ENCODE results near the gene CGB8.
A peak's percentile ranks its signal among the peaks of the same experiment; 100 is the strongest.
"Not testable (repeated sequence)": the region's sequence is repeated elsewhere in the genome, so short reads cannot be mapped to it uniquely, and the experiment has no call there.

The CGB8 gene

DNA sequence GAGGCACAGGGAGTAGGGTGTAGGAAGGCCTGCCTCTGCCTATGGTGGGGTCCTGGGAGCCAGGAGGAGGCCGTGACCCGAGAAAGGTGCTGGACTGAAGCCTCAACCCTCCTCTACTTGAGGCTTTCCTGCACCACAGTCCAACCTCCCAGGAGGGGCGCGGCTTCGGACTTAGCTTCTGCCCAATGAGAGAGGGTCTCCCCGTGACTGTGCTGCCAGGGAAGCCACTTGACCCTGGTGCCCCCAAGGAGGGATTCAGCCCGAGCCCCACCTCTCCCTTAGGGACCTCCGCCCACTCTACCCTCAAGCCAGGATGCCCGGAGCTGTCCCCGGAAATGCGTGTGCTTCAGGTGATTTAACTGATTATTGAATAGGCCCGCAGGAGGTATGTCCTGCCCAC lies at the start of gene CGB8:
Gene CGB8 (minus strand): TSS at position 101 of the 400 bp plus-strand sequence. CDS start 372 bp downstream, outside the sequence.
- not testable (repeated sequence) for DNase-seq

DNA sequence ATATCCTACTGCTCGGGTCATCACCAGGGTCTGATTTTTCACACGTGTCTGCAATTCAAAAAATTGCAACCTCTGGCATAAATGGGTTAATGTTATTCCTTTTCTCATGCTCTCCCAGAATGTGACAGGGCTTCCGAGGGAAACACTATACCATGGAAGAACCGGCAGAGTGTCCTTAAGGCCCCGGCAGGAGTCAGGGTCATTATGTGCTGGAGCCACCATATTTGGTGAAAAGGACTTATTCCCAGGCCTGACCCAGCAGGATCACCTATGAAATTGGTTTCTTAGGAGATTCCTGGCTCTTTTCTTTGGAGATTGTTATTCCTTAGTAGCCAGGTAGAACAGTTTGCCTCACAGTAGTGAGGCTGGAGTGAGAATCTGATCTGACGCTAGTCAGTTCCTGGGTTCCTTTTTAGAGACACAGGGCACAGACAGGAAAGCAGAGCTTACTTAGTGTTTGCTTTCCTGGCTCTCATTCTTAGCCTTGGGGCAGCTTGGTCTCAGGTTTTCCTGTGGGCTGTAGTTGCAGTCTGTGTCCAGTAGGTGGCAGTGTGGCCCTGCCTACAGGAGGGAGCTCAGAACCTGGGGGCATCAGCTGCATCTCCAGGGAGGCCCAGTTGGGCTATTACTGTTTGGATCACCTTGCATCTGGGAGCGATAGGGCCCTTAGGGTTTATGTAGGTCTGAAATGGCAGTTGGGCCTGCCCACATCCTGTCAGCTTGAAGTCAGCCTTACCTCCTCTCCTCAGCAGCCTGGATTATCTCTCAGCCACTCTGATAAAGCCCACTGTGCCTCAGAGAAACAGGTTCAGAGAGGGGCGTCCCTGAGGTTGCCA lies 48.8 kb upstream of the CGB8 start:
- DNase-seq, result peak; percentile 80

DNA sequence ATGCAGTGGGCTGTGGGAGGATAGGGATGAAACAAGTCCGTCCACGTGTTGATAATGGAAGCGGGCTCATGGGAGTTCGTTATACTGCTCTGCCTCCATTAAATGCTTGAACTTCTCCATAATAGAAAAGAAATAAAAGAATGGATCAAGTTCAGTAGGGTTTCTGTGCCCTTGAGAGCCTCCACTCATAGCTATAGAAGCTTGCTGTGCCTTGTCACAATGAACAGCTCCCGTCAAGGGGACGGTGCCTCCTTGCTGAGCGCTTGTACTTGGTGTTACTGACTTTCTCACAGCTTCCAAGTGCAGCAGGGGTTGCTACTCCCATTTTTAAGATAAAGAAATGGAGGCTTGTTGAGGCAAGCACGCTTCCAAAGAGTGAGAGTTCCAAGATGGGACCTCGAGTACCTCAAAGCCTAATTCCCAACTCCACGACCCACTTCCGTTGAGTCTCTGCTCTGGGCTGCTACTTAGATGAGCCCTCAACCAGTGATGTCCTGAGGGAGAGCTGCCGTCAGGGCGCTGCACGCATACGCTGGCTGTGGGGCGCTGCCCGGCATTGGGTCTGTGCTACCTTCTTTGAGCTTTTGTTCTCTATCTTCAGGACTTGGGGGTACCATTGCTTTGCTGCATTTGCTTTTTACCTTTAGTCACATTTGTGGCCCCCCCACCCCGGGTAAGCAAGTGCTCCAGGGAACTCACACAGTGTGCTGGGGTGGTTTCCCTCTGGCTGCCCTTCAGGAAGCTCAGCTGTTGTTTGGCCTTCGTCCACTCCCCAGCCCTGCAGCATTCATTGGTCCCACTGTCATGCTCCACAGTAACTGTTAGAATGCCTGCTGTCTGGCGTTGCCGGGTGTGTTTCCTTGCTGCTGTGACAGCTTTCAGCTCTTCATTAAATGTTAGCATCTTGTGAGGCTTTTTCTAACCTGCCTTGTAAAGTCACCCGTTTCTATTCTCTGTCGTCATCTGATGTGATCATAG lies 45.9 kb upstream of the CGB8 start:
- DNase-seq, result no peak

DNA sequence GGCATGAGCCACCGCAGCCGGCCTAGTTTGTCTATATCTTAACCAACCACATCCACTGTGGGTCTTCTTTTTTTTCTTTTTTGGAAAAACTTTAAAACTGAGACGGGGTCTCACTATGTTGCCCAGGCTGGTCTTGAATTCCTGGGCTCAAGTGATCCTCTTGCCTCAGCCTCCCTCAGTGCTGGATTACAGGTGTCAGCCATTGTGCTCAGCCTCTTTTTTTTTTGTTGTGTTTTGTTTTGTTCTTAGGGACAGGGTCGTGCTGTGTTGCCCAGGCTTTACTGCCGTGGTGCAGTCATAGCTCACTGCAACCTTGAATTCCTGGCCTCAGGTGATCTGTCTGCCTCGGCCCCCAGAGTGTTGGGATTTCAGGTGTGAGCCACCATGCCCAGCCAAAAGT lies 43.8 kb upstream of the CGB8 start:
- no peak for DNase-seq

DNA sequence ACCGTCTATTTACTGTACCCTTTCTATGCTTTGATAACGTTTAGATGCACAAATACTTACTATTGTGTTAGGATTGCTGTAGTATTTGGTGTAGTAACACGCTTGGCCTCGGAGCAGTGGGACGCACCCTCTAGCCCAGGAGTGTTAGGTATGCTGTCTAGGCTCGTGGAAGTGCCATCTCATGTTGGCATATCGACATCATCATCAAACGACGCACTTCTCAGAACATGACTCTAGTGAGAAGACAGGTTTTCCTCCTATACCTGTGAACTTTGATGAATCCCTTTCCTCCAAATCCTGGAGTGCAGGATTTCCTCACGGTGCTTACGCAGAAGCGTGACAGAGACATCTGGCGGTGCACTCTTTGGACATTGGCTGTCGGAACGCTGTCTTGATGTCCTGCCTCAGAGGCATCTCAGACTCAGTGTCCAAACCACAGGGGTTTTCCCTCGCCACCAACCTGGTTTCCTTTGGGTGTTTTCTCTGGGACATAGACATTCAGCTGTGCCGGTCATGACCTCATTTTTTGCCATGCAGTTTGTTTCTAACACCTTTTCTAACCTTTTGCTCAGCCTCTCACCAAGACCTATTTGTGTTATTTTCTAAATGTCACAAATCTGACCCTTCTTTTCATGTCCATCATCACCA lies 42.6 kb upstream of the CGB8 start:
- DNase-seq, result peak; percentile 24

DNA sequence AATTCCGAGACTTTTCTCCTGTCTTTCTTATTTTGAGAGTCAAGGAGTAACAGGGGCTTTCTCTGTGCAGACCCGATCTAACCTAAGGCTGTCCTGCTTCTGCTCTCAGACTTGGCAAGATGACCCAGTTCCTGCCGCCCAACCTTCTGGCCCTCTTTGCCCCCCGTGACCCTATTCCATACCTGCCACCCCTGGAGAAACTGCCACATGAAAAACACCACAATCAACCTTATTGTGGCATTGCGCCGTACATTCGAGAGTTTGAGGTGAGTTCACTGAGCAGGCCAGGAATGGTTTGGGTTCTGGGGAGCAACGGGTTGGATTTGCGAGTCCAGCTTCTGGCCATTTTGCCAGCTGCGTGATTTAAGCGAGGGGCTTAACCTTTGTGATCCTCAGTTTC lies 37.4 kb upstream of the CGB8 start:
- DNase-seq, result no peak

DNA sequence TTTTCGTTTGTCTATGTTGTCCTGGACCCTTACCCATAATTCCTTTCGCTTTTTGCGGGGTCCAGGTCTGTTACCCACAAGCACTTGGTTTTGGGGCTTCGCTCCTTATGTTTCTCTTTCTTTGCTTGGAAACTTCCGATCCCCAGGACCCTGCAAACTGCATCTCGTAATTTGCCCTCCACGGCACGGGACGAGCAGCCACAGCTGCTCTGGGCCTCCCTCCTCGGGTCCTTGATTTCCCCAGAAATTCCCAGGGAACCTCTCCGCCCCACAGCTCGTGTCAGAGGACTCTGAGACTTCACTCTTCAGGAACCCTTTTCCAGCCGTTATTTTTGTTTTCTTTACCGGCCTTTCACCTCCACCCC lies 36.9 kb upstream of the CGB8 start:
- no peak for DNase-seq

DNA sequence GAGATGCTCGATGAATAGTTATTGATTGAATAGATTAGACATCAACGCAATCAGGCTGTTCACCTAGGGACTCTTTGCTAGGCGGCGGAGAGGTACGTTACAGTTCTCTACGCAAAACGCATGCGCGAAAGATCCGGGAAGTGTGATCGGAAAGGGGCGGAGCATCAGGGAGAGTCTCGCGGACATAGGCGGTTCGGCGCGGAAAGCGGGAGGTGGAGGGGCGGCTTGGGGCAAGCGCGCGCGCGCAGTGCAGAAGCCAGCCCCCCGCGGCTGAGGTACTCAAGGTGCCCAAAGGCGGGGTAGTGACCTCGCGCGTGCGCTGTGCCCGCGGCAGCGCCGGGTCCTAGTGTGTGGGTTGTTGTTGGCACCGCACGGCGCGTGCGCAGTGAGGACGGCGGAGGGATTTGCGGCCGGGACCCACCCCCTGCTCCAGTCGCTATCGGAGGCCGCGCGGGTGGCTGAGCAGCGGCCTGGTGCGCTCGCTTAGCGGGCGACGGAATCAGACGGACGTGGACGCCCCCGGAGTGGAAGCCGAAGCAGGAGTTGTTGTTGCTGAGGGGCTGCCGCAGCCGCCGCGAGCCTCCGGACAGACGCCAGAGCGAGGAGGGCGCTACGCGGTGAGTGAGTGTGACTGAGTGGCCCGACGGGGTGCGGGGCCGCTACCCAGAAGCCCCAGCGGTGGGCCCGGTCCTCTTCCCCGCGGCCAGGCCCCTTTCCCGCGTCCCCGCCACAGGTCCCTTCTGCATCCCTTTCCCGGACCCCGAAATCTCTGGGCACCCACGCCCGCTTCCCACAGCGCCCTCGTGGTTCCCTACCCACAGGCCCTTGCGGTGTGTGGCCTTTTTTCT lies 36.3 kb upstream of the CGB8 start, which contains the start of gene SNRNP70:
Gene SNRNP70 (plus strand): TSS at position 432 of the 848 bp plus-strand sequence. CDS start 964 bp downstream, outside the sequence.
- DNase-seq, result peak; percentile 100

DNA sequence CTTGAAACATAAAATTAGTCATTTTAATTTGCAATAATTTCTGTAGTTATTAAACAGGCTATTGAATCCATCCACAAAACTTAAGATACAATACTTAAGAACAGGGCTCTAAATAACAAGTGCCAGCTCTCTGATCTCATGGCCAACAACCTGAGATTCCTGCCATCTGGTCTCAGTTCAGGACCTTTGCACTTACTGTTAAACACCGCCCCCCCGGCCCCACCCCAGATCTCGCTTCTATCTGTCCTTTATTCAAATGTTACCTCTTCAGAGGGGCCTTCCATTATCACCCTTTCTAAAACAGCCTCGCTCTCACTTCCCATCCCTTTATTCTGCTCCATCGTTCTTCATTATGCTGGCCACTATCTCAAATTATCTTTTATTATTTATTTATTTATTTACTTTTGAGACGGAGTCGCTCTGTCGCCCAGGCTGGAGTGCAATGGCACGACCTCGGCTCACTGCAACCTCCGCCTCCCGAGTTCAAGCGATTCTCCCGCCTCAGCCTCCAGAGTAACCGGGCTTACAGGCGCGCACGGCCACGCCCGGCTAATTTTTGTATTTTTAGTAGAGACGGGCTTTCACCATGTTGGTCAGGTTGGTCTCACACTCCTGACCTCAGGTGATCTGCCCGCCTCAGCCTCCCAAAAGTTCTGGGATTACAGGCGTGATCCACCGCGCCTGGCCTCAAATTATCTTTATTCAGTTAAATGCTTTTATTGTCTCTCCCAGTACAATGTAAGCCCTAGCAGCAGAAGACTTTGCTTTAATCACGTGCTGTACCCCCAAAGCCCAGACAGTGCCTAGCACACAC lies 35.5 kb upstream of the CGB8 start:
- DNase-seq, result no peak

DNA sequence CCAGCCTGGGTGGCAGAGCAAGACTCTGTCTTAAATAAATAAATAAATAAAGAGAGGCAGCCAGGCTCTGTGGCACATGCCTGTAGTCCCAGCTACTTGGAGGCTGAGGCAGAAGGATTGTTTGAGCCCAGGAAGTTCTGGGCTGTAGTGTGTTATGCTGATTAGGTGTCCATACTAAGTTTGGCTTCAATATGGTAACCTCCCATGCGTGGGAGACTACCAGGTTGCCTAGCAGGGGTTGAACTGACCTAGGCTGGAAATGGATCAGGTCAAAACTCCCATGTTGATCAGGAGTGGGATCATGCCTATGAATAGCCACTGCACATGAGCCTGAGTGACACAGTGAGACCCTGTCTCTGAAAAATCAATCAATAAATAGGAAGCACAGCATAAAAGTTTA lies 32.4 kb upstream of the CGB8 start:
- DNase-seq, result no peak

DNA sequence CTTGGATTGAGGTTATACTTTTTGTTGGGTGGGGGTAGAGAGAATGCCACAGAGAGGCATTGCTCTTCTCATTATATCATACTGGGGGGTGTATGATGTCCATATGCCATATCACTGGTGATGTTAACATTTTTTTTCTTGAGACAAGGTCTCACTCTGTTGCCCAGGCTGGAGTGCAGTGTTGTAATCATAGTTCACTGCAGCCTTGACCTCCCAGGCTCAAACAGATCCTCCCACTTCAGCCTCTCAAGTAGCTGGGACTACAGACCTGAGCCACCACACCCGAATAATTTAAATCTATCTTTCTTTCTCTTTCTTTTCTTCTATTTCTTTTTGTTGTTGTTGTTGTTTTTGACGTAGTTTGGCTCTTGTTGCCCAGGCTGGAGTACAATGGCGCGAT lies 31.5 kb upstream of the CGB8 start:
- DNase-seq, result no peak

DNA sequence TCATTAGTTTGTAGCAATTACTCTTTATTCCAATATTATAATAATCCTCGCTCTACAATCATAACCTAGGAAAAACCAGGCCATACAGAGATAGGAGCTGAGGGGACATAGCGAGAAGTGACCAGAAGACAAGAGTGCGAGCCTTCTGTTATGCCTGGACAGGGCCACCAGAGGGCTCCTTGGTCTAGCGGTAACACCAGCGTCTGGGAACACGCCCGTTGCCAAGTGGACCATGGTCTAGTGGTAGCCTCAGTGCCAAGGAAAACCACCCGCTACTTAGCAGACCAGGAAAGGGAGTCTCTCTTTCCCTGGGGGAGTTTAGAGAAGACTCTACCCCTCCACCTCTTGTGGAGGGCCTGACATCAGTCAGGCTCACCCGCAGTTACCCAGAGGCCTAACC lies 26.0 kb upstream of the CGB8 start:
- peak; percentile 30 for DNase-seq

DNA sequence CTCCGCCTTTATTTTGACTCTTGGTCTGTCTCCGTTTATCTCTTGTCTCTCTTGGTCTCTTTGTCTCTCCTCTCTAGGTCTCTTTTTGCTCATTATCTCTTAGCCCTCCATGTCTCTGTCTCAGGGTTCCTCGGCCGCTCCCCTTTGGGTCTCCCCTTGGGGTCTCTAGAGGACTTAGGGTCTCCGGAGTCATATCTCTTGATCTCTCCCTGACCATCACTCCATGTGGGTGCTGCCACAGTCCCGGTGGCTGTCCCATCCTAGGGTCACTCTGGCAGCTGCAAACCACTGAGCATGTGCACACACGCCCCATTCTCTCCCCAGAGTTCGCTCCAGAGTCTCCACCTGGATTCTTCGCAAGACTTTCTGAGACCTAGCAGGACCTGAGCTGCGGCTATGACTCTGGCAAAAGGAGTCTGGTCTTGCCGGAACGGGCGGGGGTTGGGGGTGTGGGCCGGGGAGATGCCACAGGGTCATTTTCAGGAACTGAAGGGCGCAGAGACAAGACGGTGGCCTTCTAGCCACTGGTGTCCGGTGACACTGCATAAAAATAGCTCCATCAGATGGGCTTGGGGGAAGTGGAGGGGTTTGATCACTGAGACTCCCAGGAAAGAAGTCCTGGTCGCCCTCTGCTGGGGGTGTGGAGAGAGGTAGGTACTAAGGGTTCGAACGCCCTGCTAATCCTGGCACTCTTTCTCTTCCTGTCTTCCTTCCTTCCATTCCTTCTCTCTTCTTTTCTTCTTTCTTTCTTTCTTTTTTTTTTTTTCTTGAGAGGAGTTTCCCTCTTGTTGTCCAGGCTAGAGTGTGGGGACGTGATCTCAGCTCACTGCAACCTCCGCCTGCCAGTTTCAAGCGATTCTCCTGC lies 24.8 kb upstream of the CGB8 start:
- DNase-seq, result no peak

DNA sequence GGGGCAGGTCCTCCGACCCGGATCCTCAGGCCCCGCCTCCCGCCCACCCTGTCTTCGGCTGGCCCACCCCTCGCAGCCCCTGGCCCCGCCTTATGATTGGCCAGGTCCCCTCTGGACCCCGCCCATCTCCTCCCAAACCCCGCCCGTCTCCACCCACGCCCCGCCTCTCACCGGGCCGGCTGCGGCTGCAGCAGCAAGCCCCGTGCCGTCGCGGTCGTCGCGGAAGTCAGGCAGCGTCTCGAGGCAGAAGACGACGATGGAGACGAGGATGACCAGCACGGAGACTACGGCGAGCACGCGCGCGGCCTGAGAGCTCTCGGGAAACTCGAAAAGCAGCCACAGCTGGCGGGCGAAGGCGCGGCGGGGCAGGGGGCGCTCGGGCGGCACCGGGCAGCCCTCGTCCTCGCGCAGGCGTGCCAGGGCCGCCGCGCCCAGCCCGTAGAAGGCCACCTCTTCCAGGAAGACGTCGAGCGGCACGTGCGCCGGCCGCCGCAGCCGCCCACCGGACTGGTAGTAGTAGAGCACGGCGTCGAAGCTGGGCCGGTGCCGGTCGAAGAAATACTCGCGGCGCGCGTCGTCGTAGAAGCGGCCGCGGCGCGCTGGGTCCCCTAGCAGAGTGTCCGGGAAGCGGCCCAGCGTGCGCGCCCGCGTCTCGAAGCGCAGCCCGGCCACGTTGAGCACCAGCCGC lies 23.1 kb upstream of the CGB8 start:
- no peak for DNase-seq

DNA sequence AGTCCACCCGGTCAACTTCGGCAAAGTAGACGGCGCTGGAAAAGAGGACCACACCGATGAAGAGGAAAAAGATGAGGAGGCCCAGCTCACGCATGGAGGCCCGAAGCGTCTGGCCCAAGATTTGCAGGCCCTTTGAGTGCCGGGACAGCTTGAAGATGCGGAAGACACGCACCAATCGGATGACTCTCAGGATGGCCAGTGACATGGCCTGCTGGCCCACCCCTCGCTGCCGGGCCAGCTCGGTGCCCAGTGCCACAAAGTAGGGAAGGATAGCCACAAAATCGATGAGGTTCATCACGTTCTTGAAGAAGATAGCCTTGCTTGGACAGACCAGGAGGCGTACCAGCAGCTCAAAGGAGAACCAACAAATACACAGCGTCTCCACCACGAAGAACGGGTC lies 21.5 kb upstream of the CGB8 start:
- DNase-seq, result no peak

DNA sequence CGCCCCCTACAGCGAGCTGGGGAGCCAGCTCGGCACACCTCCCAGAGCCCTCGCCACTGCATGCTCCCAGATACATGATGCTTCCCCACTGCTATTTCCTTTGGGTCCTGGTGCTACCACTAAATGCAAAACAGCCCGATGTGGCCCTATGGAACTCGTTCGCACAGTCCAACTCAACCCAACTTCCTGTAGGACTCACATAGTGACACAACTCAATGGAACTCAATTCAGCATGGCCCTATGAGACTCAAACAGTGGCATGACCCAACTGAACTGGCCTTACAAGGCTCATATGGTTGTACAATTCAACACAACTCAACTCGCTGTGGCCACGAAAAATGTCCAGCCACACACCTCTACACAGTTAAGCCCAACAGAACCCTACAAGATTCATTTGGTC lies 20.1 kb upstream of the CGB8 start:
- no peak for DNase-seq

DNA sequence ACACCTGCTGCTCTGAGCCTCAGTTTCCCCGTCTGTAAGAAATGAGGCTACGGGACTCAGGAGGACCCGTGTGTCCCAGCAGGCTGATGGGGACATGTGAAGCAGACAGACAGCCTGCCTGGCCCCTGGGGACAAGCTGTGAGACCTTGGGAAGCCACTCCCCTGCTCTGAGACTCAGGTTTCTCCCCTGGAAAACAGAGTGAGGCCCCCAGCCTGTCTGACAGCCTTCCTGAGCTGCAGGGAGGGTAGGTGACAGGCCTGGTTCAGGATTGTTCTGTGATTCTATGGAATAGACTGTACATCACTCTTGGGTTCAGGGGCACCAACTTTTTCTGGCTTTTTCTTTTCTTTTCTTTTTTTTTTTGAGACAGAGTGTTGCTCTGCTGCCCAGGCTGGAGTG lies 18.6 kb upstream of the CGB8 start:
- DNase-seq, result no peak

DNA sequence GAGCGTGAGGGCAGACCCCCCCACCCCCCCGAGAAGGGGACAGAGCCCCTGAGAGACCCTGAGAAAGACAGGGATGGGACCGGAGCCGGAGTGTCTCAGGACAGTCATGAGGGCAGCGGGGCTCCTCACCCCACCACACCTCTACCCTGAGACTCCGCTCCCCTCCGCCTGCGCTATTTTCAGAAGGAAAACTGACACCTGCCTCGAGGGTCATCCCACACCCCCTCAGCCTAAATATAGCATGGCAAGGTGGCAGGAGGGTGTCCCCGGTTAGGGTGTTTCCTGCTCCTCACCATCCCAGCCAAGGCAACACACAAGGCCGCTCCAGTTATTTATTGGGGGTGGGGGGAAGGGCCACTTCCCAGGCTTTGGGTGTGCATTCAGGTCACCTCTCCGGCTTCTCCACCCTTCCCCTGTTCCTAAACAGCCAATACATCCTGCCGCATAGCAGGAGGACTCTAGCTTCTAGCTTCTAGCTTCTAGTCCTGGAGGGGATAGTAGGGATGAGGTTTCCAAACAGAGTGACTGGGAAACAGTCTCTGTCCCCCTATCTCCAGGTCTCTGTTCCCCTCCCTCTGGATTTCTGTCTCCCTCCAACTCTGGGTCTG lies 17.1 kb upstream of the CGB8 start:
- DNase-seq, result no peak

Measured in activated CD4-positive, alpha-beta T cell treated with anti-CD3 and anti-CD28 coated beads, Interleukin-2, amount 50 U/mL, for 16 hours (primary cell).